ENCODE results near the gene NR2F1-AS1.
A peak's percentile ranks its signal among the peaks of the same experiment; 100 is the strongest.
"Not testable (repeated sequence)": the region's sequence is repeated elsewhere in the genome, so short reads cannot be mapped to it uniquely, and the experiment has no call there.

The NR2F1-AS1 gene

GRCh38 chr5:93577854-93578812 lies 2.9 kb downstream of the NR2F1-AS1 start:
- peak; percentile 82 for DNase-seq

- DNase-seq: peak; percentile 56
Observed at GRCh38 chr5:93576994-93577853, 3.8 kb downstream of the NR2F1-AS1 start.

GRCh38 chr5:93575461-93576414 lies 5.3 kb downstream of the NR2F1-AS1 start:
- DNase-seq: peak; percentile 55

GRCh38 chr5:93574491-93575305 lies 6.3 kb downstream of the NR2F1-AS1 start:
- peak; percentile 70 for DNase-seq

- DNase-seq: peak; percentile 70
Observed at GRCh38 chr5:93573354-93574351, 7.4 kb downstream of the NR2F1-AS1 start.

- DNase-seq: peak; percentile 90
Observed at GRCh38 chr5:93572608-93573353, 8.2 kb downstream of the NR2F1-AS1 start.

GRCh38 chr5:93572101-93572607 lies 8.9 kb downstream of the NR2F1-AS1 start:
- peak; percentile 86 for DNase-seq

GRCh38 chr5:93571114-93571949 lies 9.7 kb downstream of the NR2F1-AS1 start:
- DNase-seq: peak; percentile 51

GRCh38 chr5:93570294-93571113 lies 10.5 kb downstream of the NR2F1-AS1 start:
- peak; percentile 54 for DNase-seq

- DNase-seq: peak; percentile 36
Observed at GRCh38 chr5:93569300-93570160, 11.5 kb downstream of the NR2F1-AS1 start.

GRCh38 chr5:93567424-93567823 lies 13.6 kb downstream of the NR2F1-AS1 start:
- peak; percentile 8 for DNase-seq

- no peak for DNase-seq
Observed at GRCh38 chr5:93566091-93566490, 14.9 kb downstream of the NR2F1-AS1 start.

GRCh38 chr5:93557021-93557604 lies 23.9 kb downstream of the NR2F1-AS1 start:
- DNase-seq: no peak

GRCh38 chr5:93549594-93549993 lies 31.4 kb downstream of the NR2F1-AS1 start:
- DNase-seq: not testable (repeated sequence)

- no peak for DNase-seq
Observed at GRCh38 chr5:93545872-93546271, 35.1 kb downstream of the NR2F1-AS1 start.

All from right kidney (tissue), 1 donor.